Measurements from ENCODE around the gene CHIT1. TPM values are rescaled to one million over a fixed set of nuclear protein-coding genes. Genes with fewer than 3 reads are reported as not detected.

Gene CHIT1
- total and polyA plus RNA-seq, 2 experiments from 2014 or later = 0.07 to 0.47 TPM

DNA sequence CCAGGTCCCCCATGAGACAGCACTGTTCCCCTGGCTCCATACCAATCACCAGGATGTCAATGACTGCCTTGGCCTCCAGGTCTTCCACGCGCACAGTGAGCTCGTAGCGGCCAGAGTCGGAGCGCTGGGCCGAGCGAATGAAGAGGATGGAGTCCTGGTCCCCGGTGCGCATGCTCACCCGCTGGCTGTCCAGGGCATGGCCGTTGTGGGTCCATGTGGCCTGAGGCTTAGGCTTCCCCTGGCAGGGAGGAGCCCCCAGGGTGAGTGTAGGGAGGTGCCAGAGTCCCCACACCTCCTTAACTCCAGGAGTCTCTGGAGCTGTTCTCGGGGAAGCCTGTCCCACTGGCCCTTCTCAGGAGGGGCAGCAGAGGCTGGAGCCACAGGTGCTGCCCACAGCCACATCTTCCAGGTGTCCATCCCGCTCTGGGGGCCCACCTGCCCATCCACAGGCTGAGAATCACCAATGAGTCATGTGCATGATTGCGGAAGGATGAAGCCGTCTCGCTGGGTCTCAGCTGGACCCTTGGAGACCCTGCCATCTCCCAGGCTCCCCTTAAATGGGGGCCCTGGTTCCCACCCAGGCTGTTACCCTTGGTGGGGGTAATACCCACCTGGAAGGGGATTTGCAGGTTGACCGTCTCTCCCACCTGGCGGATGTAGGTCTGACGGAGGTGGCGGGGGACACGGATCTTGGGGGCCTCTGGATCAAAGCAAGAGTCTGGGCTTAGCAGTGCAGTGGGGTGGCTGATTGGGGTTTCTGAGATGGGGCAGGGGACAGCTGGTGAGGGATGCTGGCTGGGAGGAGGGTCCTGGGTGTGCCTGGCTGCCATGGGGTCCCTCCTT lies 57.9 kb downstream of the CHIT1 start (continued):
- TF ChIP-seq, protein P1, sequence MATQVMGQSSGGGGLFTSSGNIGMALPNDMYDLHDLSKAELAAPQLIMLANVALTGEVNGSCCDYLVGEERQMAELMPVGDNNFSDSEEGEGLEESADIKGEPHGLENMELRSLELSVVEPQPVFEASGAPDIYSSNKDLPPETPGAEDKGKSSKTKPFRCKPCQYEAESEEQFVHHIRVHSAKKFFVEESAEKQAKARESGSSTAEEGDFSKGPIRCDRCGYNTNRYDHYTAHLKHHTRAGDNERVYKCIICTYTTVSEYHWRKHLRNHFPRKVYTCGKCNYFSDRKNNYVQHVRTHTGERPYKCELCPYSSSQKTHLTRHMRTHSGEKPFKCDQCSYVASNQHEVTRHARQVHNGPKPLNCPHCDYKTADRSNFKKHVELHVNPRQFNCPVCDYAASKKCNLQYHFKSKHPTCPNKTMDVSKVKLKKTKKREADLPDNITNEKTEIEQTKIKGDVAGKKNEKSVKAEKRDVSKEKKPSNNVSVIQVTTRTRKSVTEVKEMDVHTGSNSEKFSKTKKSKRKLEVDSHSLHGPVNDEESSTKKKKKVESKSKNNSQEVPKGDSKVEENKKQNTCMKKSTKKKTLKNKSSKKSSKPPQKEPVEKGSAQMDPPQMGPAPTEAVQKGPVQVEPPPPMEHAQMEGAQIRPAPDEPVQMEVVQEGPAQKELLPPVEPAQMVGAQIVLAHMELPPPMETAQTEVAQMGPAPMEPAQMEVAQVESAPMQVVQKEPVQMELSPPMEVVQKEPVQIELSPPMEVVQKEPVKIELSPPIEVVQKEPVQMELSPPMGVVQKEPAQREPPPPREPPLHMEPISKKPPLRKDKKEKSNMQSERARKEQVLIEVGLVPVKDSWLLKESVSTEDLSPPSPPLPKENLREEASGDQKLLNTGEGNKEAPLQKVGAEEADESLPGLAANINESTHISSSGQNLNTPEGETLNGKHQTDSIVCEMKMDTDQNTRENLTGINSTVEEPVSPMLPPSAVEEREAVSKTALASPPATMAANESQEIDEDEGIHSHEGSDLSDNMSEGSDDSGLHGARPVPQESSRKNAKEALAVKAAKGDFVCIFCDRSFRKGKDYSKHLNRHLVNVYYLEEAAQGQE (IDR thresholded peaks at IDR 0.05; ENCODE audit: unreplicated experiment) = no peak
- TF ChIP-seq, protein P2, sequence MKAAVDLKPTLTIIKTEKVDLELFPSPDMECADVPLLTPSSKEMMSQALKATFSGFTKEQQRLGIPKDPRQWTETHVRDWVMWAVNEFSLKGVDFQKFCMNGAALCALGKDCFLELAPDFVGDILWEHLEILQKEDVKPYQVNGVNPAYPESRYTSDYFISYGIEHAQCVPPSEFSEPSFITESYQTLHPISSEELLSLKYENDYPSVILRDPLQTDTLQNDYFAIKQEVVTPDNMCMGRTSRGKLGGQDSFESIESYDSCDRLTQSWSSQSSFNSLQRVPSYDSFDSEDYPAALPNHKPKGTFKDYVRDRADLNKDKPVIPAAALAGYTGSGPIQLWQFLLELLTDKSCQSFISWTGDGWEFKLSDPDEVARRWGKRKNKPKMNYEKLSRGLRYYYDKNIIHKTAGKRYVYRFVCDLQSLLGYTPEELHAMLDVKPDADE (IDR thresholded peaks at IDR 0.05) = no peak
- no peak for TF ChIP-seq ZNF114 (CRISPR knock-in tag; IDR thresholded peaks at IDR 0.05)
- TF ChIP-seq STAT1 (IDR thresholded peaks at IDR 0.05; ENCODE audit: unreplicated experiment) = no peak
- TF ChIP-seq JUNB (IDR thresholded peaks at IDR 0.05; ENCODE audit: unreplicated experiment) = no peak
- no peak for TF ChIP-seq EZH2phosphoT487 (IDR thresholded peaks at IDR 0.05; ENCODE audit: unreplicated experiment)
- TF ChIP-seq POLR2AphosphoS5 (IDR thresholded peaks at IDR 0.05; ENCODE audit: low read depth) = no peak

DNA sequence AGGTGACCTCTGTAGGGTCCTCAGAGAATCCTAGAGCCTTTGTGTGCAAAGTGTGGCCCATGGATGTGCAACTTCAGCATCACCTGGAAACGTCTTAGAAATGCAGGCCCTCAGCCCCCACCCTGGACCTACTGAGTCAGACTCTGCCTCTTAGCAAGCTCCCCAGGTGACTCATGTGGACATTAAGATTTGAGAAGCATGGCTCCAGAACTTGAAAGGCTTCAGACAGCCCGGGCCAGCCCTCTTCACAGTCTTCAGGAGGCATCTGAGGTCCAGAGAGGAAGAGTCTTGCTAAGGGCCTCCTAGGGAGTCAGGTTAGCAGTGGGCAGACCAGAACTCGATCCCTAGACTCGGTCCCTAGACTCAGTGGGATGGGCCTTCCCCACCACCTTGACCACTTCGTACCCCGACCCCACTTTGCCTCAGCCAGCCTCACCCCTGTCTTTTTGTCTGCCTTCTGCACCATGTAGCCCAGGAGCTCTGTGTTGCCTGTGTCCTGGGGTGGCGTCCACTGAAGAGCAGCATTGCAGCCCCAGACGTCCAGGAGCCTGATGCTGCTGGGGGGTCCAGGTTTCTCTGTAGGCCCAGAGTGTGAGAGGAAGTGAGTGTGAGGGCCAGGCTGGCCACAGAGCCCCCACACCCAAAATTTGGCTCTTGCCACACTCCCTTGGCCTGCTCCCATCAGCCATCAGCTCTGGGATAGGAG lies 58.7 kb downstream of the CHIT1 start:
- no peaks in the 10 kb centered on the region for H3K36me3 ChIP-seq (ENCODE audit: insufficient read depth)
- peaks cover 2% of the 10 kb centered on the region; the same call in 1 of the 3 replicates for H3K4me1 Mint-ChIP-seq
- H3K4me1 ChIP-seq (ENCODE audit: insufficient read depth) = no peaks in the 10 kb centered on the region; the same call in 1 of the 2 replicates
- no peak overlapping the region for H3K27ac Mint-ChIP-seq
- no peak overlapping the region for H3K4me3 Mint-ChIP-seq
- H3K9me2 ChIP-seq (ENCODE audit: insufficient read depth) = no peaks in the 10 kb centered on the region
- no peak overlapping the region for H2AFZ ChIP-seq
- no peak overlapping the region for H3K27ac ChIP-seq (ENCODE audit: low read depth)
- H3K36me3 Mint-ChIP-seq (ENCODE audit: low read depth) = no peaks in the 10 kb centered on the region
- peaks cover 13% of the 10 kb centered on the region for H3K27me3 Mint-ChIP-seq (ENCODE audit: insufficient read depth, low read depth, poor library complexity)
- H3K79me2 ChIP-seq (replicated peaks; ENCODE audit: insufficient read depth) = no peaks in the 10 kb centered on the region
- H3K4me3 ChIP-seq = no peak overlapping the region
- no peaks in the 10 kb centered on the region for H3K9me3 Mint-ChIP-seq
- DNase-seq (ENCODE audit: low spot score) (no peak), ATAC-seq (no peak)
- H3K27me3 ChIP-seq (ENCODE audit: insufficient read depth) = no peaks in the 10 kb centered on the region
- H4K20me1 ChIP-seq (replicated peaks; ENCODE audit: insufficient read depth) = no peaks in the 10 kb centered on the region
- no peak overlapping the region for H3K4me2 ChIP-seq
- no peaks in the 10 kb centered on the region for H3F3A ChIP-seq (replicated peaks; ENCODE audit: low read depth)
- TF ChIP-seq, protein P2 (IDR thresholded peaks at IDR 0.05) = no peak
- TF ChIP-seq POLR2AphosphoS5 (IDR thresholded peaks at IDR 0.05; ENCODE audit: low read depth) (no peak), EZH2phosphoT487 (IDR thresholded peaks at IDR 0.05; ENCODE audit: unreplicated experiment) (no peak), JUNB (IDR thresholded peaks at IDR 0.05; ENCODE audit: unreplicated experiment) (no peak), EZH2 (IDR thresholded peaks at IDR 0.05; ENCODE audit: low read depth, unreplicated experiment) (no peak), CTCF (conservative IDR thresholded peaks at IDR 0.05; ENCODE audit: low read depth in 2 of 2) (no peak), STAT1 (IDR thresholded peaks at IDR 0.05; ENCODE audit: unreplicated experiment) (no peak), CREB1 (CRISPR knock-in tag; IDR thresholded peaks at IDR 0.05; ENCODE audit: low read depth) (no peak), ZNF114 (CRISPR knock-in tag; IDR thresholded peaks at IDR 0.05) (no peak)
